ENCODE results near the gene CLTC.
A peak's percentile ranks its signal among the peaks of the same experiment; 100 is the strongest.

Gene CLTC

DNA sequence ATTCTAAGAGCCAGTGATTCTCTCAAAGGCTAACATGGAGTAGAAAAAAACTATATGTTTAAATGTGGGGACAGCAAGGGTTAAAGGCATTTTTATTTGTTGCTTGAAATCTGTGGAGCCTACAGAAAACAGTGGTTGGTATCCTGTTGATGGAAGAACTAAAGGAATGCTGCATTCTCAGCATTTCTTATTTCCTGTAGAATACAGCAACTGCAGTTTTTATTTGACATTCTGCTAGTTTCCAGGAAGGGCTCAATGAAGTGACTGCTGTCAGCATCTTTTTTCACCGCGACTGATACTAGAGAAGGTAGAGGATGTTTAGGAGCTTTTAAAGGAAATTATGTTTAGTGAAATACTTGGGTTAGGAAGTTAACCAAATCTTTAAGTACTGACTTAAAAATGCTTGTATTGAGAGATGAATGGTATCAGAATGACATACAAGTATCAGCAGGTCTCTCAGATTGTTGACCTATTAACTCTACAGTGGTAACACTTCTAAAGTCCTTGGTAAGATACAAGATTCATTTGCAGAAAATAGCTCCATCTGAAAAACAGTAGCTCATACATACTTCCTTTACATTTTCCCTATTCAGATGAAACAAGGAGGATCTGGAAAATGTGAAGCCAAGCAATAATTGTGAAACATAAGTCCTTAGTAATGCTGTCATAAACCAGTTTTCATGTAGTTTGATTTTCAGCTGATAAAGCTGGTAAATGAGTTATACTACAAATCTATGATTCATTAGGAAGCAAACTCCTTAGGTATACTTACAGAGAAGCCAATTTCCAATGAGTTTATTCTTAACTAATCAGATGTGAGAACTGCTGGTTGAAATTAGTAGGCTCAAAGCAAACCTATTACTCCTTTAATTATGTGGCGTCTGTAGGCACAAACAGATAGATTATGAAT, 15.2 kb downstream of the CLTC start:
- DNase-seq (ENCODE audit: extremely low read depth, insufficient read length), result no peak
- H3K36me3 ChIP-seq (ENCODE audit: control insufficient read depth, insufficient read depth, low read length), result peaks cover 2% of the 10 kb centered on the region
- TF ChIP-seq, protein P1, sequence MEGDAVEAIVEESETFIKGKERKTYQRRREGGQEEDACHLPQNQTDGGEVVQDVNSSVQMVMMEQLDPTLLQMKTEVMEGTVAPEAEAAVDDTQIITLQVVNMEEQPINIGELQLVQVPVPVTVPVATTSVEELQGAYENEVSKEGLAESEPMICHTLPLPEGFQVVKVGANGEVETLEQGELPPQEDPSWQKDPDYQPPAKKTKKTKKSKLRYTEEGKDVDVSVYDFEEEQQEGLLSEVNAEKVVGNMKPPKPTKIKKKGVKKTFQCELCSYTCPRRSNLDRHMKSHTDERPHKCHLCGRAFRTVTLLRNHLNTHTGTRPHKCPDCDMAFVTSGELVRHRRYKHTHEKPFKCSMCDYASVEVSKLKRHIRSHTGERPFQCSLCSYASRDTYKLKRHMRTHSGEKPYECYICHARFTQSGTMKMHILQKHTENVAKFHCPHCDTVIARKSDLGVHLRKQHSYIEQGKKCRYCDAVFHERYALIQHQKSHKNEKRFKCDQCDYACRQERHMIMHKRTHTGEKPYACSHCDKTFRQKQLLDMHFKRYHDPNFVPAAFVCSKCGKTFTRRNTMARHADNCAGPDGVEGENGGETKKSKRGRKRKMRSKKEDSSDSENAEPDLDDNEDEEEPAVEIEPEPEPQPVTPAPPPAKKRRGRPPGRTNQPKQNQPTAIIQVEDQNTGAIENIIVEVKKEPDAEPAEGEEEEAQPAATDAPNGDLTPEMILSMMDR (IDR thresholded peaks at IDR 0.05; ENCODE audit: insufficient read depth, low read length, poor library complexity, severe bottlenecking), result no peak
- H3K27me3 ChIP-seq (replicated peaks; ENCODE audit: control insufficient read depth, insufficient read depth, low read length), result no peaks in the 10 kb centered on the region
- H3K4me3 ChIP-seq (replicated peaks; ENCODE audit: low read depth, low read length), result no peak overlapping the region

DNA sequence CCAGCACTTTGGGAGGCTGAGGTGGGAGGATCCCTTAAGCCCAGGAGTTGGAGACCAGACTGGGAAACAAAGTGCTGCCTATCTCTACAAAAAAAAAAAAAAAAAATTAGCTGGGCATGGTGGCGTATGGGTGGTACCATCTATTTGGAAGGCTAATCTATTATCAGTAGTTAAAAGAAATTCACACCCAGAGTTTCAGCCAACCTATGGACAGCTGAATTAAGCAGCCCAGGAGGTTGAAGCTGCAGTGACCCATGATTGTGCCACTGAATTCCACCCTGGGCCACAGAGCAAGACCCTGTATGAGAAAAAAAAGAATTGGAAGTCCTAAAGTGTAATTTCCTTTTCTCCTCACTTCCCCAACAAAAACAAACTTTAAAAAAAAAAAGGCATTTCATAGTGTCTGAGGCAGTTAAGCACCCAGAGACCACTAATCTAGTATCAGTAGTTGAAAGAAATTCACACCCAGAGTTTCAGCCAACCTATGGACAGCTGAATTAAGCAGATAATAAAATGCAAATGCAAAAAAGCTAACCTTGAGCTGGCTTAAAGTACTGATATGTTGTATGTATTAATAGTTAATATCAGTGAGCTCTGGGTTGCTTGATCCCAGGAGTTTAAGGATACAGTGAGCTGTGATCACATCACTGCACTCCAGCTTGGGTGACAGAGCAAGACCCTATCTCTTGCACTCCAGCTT, 18.1 kb downstream of the CLTC start:
- TF ChIP-seq, protein P1 (IDR thresholded peaks at IDR 0.05; ENCODE audit: insufficient read depth, low read length, poor library complexity, severe bottlenecking), result no peak
- Histone ChIP-seq H3K4me3 (replicated peaks; ENCODE audit: low read depth, low read length) (no peak overlapping the region), H3K27me3 (replicated peaks; ENCODE audit: control insufficient read depth, insufficient read depth, low read length) (no peaks in the 10 kb centered on the region), H3K36me3 (ENCODE audit: control insufficient read depth, insufficient read depth, low read length) (peaks cover 1% of the 10 kb centered on the region; the same call in 1 of the 2 replicates)
- no peak for DNase-seq (ENCODE audit: extremely low read depth, insufficient read length)

DNA sequence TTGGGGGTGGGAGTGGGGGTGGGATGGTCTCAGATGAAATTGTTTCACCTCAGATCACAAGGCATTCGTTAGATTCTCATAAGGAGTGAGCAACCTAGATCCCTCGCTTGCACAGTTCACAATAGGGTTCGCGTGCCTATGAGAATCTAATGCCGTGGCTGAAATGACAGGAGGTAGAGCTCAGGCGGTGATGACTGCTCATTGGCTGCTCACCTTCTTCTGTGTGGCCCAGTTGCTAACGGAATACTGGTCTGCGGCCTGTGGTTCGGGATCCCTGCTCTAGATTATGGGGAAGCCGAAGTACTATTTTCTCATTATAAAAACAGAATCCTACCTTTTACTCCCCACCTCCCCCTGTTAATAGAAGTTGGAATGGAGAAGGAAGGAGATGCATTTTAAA, 18.9 kb downstream of the CLTC start:
- no peak for DNase-seq (ENCODE audit: extremely low read depth, insufficient read length)
- no peaks in the 10 kb centered on the region for H3K27me3 ChIP-seq (replicated peaks; ENCODE audit: control insufficient read depth, insufficient read depth, low read length)
- no peak overlapping the region for H3K4me3 ChIP-seq (replicated peaks; ENCODE audit: low read depth, low read length)
- TF ChIP-seq, protein P1 (IDR thresholded peaks at IDR 0.05; ENCODE audit: insufficient read depth, low read length, poor library complexity, severe bottlenecking), result no peak
- peaks cover 1% of the 10 kb centered on the region; the same call in 1 of the 2 replicates for H3K36me3 ChIP-seq (ENCODE audit: control insufficient read depth, insufficient read depth, low read length)

DNA sequence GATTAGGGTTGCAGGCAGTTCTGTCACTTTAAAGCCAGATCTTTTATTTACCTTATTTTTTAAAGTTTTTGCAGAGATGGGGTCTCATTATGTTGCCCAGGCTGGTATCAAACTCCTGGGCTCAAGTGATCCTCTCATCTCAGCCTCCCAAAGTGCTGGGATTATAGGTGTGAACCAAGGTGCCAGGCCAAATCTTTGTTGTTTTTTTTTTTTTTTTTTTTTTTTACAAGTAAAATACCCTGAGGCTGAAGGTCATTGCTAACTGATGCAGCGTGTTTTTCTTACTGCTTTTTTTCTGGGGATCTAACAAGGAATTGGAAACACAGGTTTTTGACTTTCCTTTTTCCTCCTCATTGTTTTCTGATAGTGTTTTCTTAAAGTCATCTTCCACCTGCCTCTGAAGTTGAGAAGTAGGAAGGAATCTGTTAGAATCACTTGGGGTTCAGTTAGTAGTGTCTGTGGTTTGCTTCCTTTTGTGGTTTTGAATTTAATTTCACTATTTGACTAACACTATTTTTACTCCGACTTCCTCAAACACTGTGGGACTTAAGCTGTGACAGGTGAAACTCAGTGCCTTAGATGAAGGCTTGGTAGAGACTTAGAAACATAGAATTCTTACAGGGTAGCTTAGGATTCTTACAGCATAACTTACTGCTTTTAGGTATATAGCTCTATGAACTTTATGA, 22.2 kb downstream of the CLTC start:
- Histone ChIP-seq H3K36me3 (ENCODE audit: control insufficient read depth, insufficient read depth, low read length) (peaks cover 2% of the 10 kb centered on the region), H3K4me3 (replicated peaks; ENCODE audit: low read depth, low read length) (no peak overlapping the region; the same call in 1 of the 2 replicates), H3K27me3 (replicated peaks; ENCODE audit: control insufficient read depth, insufficient read depth, low read length) (no peaks in the 10 kb centered on the region)
- peak; percentile 67 for DNase-seq (ENCODE audit: extremely low read depth, insufficient read length)
- TF ChIP-seq, protein P1 (IDR thresholded peaks at IDR 0.05; ENCODE audit: insufficient read depth, low read length, poor library complexity, severe bottlenecking), result no peak

DNA sequence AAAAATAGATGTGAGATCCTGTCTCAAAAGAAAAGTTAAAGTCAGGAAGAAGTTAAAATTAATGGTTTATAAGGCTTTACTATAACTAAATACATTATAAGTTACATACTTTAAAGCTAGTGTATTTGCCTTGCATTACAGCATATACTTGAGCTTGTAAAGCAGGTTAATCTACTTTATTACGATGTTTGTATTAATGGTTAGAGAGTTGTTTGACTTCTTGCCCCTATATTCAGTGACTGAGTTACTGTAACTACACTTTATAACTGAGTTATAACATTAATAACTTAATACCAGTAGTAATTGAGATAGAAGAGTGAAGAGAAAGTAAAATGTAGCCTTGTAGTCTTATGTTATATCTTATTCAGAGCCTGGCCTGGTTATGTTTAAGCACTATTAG, 22.9 kb downstream of the CLTC start:
- DNase-seq (ENCODE audit: extremely low read depth, insufficient read length), result no peak
- TF ChIP-seq, protein P1 (IDR thresholded peaks at IDR 0.05; ENCODE audit: insufficient read depth, low read length, poor library complexity, severe bottlenecking), result no peak
- Histone ChIP-seq H3K27me3 (replicated peaks; ENCODE audit: control insufficient read depth, insufficient read depth, low read length) (no peaks in the 10 kb centered on the region), H3K36me3 (ENCODE audit: control insufficient read depth, insufficient read depth, low read length) (peaks cover 2% of the 10 kb centered on the region), H3K4me3 (replicated peaks; ENCODE audit: low read depth, low read length) (no peak overlapping the region; the same call in 1 of the 2 replicates)
